Trophoblast cell (in vitro differentiated cells and primary cell): Measurements from ENCODE around the gene PLXNB1.

Source experiments
- DNase-seq, 2 donors: peaks; one replicate each; pipeline ENCODE4 v3.0.0-alpha.2; 2016
- H2AFZ ChIP-seq: 2 replicates; pipeline ENCODE4 v1.6.1; 2013; ENCODE audit warnings: low read length, moderate library complexity, mild to moderate bottlenecking; ENCODE audit not compliant: insufficient read depth, poor library complexity
- H2AK5ac ChIP-seq: 2 replicates; pipeline ENCODE4 v1.6.1; 2013; ENCODE audit warnings: mild to moderate bottlenecking, low read length
- H2BK120ac ChIP-seq: 2 replicates; pipeline ENCODE4 v1.6.1; 2013; ENCODE audit warnings: low read length, mild to moderate bottlenecking, moderate library complexity; ENCODE audit not compliant: insufficient read depth, poor library complexity
- H2BK12ac ChIP-seq: 2 replicates; pipeline ENCODE4 v1.6.1; 2013; ENCODE audit warnings: mild to moderate bottlenecking, low read length, moderate library complexity
- H2BK5ac ChIP-seq: 2 replicates; pipeline ENCODE4 v1.6.1; 2013; ENCODE audit warnings: low read length, low read depth, moderate library complexity, mild to moderate bottlenecking; ENCODE audit not compliant: poor library complexity
- H3K14ac ChIP-seq: 2 replicates; pipeline ENCODE4 v1.6.1; 2013; ENCODE audit warnings: mild to moderate bottlenecking, low read length
- H3K18ac ChIP-seq: 2 replicates; pipeline ENCODE4 v1.6.1; 2013; ENCODE audit warnings: mild to moderate bottlenecking, low read length
- H3K23ac ChIP-seq: 2 replicates; pipeline ENCODE4 v1.6.1; 2013; ENCODE audit warnings: low read length
- H3K27ac ChIP-seq: 2 replicates; pipeline ENCODE4 v1.5.1; 2013; ENCODE audit warnings: low read depth, mild to moderate bottlenecking, inconsistent platforms, low read length, moderate library complexity
- H3K27me3 ChIP-seq: 2 replicates; pipeline ENCODE4 v1.6.1; 2013; ENCODE audit warnings: inconsistent platforms, mild to moderate bottlenecking, low read length, moderate library complexity; ENCODE audit not compliant: insufficient read depth
- H3K36me3 ChIP-seq, 2 experiments: 1 replicate in 1 of 2; 2 replicates in 1 of 2; pipeline ENCODE4 v1.6.1; 2013; ENCODE audit warnings: low read length in 2 of 2, mild to moderate bottlenecking in 2 of 2, moderate library complexity in 1 of 2; ENCODE audit not compliant: insufficient read depth in 2 of 2, control insufficient read depth in 1 of 2
- H3K4ac ChIP-seq: 2 replicates; pipeline ENCODE4 v1.6.1; 2013; ENCODE audit warnings: low read depth, mild to moderate bottlenecking, low read length, moderate library complexity
- H3K4me1 ChIP-seq, 2 experiments: 1 replicate in 1 of 2; 2 replicates in 1 of 2; pipeline ENCODE4 v1.6.1; 2013; ENCODE audit warnings: low read length in 2 of 2, mild to moderate bottlenecking in 2 of 2, moderate library complexity in 1 of 2; ENCODE audit not compliant: insufficient read depth in 2 of 2, control insufficient read depth in 1 of 2
- H3K4me2 ChIP-seq: 2 replicates; pipeline ENCODE4 v1.6.1; 2013; ENCODE audit warnings: inconsistent platforms, mild to moderate bottlenecking, low read length, moderate library complexity
- H3K4me3 ChIP-seq: 2 replicates; pipeline ENCODE4 v1.5.1; 2013; ENCODE audit warnings: mild to moderate bottlenecking, low read depth, low read length, inconsistent platforms
- H3K79me1 ChIP-seq: one replicate; pipeline ENCODE4 v1.6.1; 2013; ENCODE audit warnings: low read length
- H3K79me2 ChIP-seq: 2 replicates; pipeline ENCODE4 v1.6.1; 2013; ENCODE audit warnings: low read length, mild to moderate bottlenecking; ENCODE audit not compliant: control insufficient read depth, insufficient read depth, poor library complexity
- H3K9ac ChIP-seq: 2 replicates; pipeline ENCODE4 v1.6.1; 2013; ENCODE audit warnings: mild to moderate bottlenecking, low read length
- H3K9me3 ChIP-seq: 2 replicates; pipeline ENCODE4 v1.6.1; 2013; ENCODE audit warnings: low read depth, mild to moderate bottlenecking, control low read depth, inconsistent platforms, low read length; ENCODE audit not compliant: insufficient read depth
- H4K12ac ChIP-seq: 2 replicates; pipeline ENCODE4 v1.6.1; 2013; ENCODE audit warnings: low read depth, mild to moderate bottlenecking, low read length, moderate library complexity
- H4K8ac ChIP-seq: 2 replicates; pipeline ENCODE4 v1.6.1; 2013; ENCODE audit warnings: low read depth, mild to moderate bottlenecking, low read length, moderate library complexity
- H4K91ac ChIP-seq: one replicate; pipeline ENCODE4 v1.6.1; 2013; ENCODE audit warnings: low read depth, mild to moderate bottlenecking, low read length, moderate library complexity
- WGBS: extraction: QIAGEN DNeasy Blood & Tissue Kit; methylation state at CpG from one replicate; pipeline ENCODE4 v1.1.7; 2013; ENCODE audit warnings: missing lambda C conversion rate; ENCODE audit not compliant: insufficient read length, insufficient coverage; ENCODE audit errors: extremely low coverage; 5-methylcytosine and 5-hydroxymethylcytosine counted together

PLXNB1 gene

GRCh38 chr3:48413086-48413485 lies 16.8 kb downstream of the PLXNB1 start:
- Histone ChIP-seq H3K14ac (no peak overlapping the region), H3K4me3 (no peak overlapping the region), H3K79me1 (no peaks in the 10 kb centered on the region), H2AFZ (no peak overlapping the region), H3K4me2 (no peak overlapping the region), H3K23ac (no peak overlapping the region), H3K9ac (no peak overlapping the region), H3K18ac (no peak overlapping the region), H3K79me2 (no peaks in the 10 kb centered on the region), H2BK120ac (no peak overlapping the region), H3K9me3 (peaks cover 2% of the 10 kb centered on the region), H3K27ac (no peak overlapping the region), H3K4ac (no peak overlapping the region), H3K4me1 (no peaks in the 10 kb centered on the region), H3K27me3 (no peaks in the 10 kb centered on the region), H2BK5ac (no peak overlapping the region), H2BK12ac (no peak overlapping the region), H4K91ac (no peak overlapping the region), H4K8ac (no peak overlapping the region), H3K36me3 (peaks cover 94 to 95% of the 10 kb centered on the region in 2 experiments), H2AK5ac (no peak overlapping the region), H4K12ac (no peak overlapping the region)
- WGBS, result no CpG with 5 or more reads among the region's 8 CpGs
- no peak for DNase-seq

DNA sequence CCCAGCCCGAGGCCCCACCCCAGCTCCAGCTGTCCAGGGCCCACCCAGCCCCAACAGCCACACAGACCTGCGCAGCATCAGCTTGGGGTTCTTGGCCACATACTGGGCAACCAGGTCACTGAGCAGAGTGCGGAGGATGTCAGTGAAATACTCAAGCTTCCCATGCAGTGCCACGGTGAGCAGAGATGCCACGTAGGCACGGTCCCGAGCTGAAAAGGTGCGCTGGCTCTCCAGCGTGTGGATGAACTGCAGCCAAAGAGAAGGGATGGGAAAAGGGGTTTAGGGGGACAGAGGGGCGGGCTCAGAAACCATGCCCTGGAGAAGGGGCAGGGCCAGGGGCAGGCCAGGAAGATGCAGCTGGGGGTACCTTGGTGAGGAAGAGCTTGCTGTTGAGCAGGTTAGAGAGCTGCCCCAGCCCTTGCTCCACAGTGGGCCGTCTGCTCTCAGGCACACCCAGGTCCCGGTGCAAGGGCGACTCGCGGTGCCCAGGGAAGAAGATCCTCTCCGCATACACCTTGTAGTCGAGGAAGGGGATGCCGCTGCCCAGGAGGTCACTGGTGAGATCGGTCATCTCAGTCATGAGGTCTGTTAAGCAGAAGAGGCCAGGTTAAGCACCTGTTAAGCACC lies 17.4 kb downstream of the PLXNB1 start:
- no peak overlapping the region for H3K4ac ChIP-seq
- WGBS, result no CpG with 5 or more reads among the region's 19 CpGs
- no peak overlapping the region for H4K12ac ChIP-seq
- no peak overlapping the region for H4K91ac ChIP-seq
- no peak overlapping the region for H3K4me2 ChIP-seq
- no peak overlapping the region for H2BK120ac ChIP-seq
- H3K27me3 ChIP-seq, result no peaks in the 10 kb centered on the region
- H3K27ac ChIP-seq, result no peak overlapping the region
- peaks cover 2% of the 10 kb centered on the region for H3K9me3 ChIP-seq
- H4K8ac ChIP-seq, result no peak overlapping the region
- no peak for DNase-seq
- H3K36me3 ChIP-seq, result peaks cover 91 to 92% of the 10 kb centered on the region in 2 experiments
- no peak overlapping the region for H2BK12ac ChIP-seq
- no peak overlapping the region for H3K23ac ChIP-seq
- no peaks in the 10 kb centered on the region for H3K4me1 ChIP-seq
- H3K9ac ChIP-seq, result no peak overlapping the region
- H3K18ac ChIP-seq, result no peak overlapping the region
- no peak overlapping the region for H3K14ac ChIP-seq
- H2AK5ac ChIP-seq, result no peak overlapping the region
- H3K79me2 ChIP-seq, result no peaks in the 10 kb centered on the region
- H3K79me1 ChIP-seq, result no peaks in the 10 kb centered on the region
- no peak overlapping the region for H2AFZ ChIP-seq
- H3K4me3 ChIP-seq, result no peak overlapping the region
- H2BK5ac ChIP-seq, result no peak overlapping the region

- no CpG with 5 or more reads among the region's 11 CpGs for WGBS
- Histone ChIP-seq H3K27ac (no peak overlapping the region), H3K4me1 (no peaks in the 10 kb centered on the region), H3K9ac (no peak overlapping the region), H4K8ac (no peak overlapping the region), H3K79me2 (no peaks in the 10 kb centered on the region), H3K4me2 (no peak overlapping the region), H3K9me3 (peaks cover 2% of the 10 kb centered on the region), H2AFZ (no peak overlapping the region), H3K36me3 (peaks cover 91 to 92% of the 10 kb centered on the region in 2 experiments), H3K4me3 (no peak overlapping the region), H2BK120ac (no peak overlapping the region), H2BK5ac (no peak overlapping the region), H4K12ac (no peak overlapping the region), H3K14ac (no peak overlapping the region), H2AK5ac (no peak overlapping the region), H3K79me1 (no peaks in the 10 kb centered on the region), H3K23ac (no peak overlapping the region), H3K27me3 (no peaks in the 10 kb centered on the region), H4K91ac (no peak overlapping the region), H3K18ac (no peak overlapping the region), H3K4ac (no peak overlapping the region), H2BK12ac (no peak overlapping the region)
- DNase-seq, result peak in 1 of 2 donors; percentile 47
Measured at GRCh38 chr3:48411606-48412374, 18.1 kb downstream of the PLXNB1 start.

- no peak overlapping the region for H2BK5ac ChIP-seq
- no peak overlapping the region for H3K14ac ChIP-seq
- WGBS, result no CpG with 5 or more reads among the region's 9 CpGs
- H2AK5ac ChIP-seq, result no peak overlapping the region
- H3K27ac ChIP-seq, result no peak overlapping the region
- peaks cover 95 to 97% of the 10 kb centered on the region in 2 experiments for H3K36me3 ChIP-seq
- no peak overlapping the region for H2BK120ac ChIP-seq
- H4K91ac ChIP-seq, result no peak overlapping the region
- H4K12ac ChIP-seq, result no peak overlapping the region
- no peak overlapping the region for H3K4me3 ChIP-seq
- no peak overlapping the region for H2BK12ac ChIP-seq
- no peak overlapping the region for H3K23ac ChIP-seq
- no peaks in the 10 kb centered on the region for H3K4me1 ChIP-seq
- H3K4me2 ChIP-seq, result no peak overlapping the region
- no peaks in the 10 kb centered on the region for H3K79me1 ChIP-seq
- H3K9me3 ChIP-seq, result peaks cover 2% of the 10 kb centered on the region
- H3K4ac ChIP-seq, result no peak overlapping the region
- no peak overlapping the region for H3K9ac ChIP-seq
- no peak overlapping the region for H2AFZ ChIP-seq
- H4K8ac ChIP-seq, result no peak overlapping the region
- no peaks in the 10 kb centered on the region for H3K79me2 ChIP-seq
- no peaks in the 10 kb centered on the region for H3K27me3 ChIP-seq
- H3K18ac ChIP-seq, result no peak overlapping the region
- DNase-seq, result no peak
Measured at GRCh38 chr3:48411041-48411588, 18.8 kb downstream of the PLXNB1 start.
